ENCODE data around the gene HMCN1.
"Not testable (repeated sequence)": the region's sequence is repeated elsewhere in the genome, so short reads cannot be mapped to it uniquely, and the experiment has no call there.

HMCN1 gene

DNA sequence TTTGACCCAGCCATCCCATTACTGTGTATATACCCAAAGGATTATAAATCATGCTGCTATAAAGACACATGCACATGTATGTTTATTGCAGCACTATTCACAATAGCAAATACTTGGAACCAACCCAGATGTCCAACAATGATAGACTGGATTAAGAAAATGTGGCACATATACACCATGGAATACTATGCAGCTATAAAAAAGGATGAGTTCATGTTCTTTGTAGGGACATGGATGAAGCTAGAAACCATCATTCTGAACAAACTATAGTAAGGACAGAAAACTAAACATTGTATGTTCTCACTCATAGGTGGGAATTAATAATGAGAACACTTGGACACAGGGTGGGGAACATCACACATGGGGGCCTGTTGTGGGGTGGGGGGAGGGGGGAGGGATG is 477.4 kb downstream of the HMCN1 start:
- DNase-seq: not testable (repeated sequence)

DNA sequence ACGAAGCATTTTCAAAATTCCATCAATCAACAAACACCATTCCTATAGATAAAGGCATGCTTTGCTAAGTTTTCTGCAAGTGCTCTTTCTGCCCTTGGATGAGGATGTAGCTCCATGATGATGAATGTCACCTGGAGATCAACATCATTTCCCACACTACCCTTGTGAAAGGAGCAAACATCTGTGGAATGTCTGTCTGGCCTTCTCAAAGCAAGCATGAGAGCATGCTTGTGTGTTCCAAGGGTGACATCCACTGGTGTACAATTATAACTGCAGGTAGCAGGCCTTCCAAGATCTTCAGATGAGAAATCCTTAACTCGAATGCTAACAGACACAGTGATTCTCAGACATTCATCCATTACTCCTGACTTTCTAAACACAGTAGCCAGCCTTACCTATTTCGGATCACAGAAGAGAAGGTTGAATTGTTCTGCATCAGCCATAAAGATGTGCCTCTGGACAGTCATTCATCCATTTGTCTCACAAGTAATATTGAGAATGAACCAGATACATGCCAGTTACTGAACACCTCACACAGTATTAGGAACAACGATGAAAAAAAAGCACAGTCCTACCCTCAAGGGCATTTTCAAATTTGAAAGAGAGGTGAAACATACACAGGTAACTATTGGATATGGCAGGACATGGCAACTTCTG is 478.5 kb downstream of the HMCN1 start:
- peak; percentile 84 for DNase-seq

DNA sequence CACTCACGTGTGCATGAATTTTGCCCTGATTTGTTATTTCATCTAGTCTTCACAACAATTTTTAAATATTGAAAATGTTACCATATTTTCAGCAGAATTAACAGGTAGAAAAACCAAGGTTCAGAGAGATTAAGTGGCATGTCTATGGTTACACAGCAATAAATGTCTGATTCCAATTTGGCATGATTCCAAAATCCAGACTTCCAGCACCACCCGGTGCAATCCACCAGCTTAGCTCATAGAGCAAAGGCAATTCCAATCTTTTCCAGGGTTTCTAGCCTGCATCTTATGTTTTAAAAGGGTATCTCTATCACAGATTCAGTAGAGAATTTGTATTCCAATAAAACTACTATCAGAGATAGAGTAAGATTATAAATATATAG is 479.0 kb downstream of the HMCN1 start:
- no peak for DNase-seq

DNA sequence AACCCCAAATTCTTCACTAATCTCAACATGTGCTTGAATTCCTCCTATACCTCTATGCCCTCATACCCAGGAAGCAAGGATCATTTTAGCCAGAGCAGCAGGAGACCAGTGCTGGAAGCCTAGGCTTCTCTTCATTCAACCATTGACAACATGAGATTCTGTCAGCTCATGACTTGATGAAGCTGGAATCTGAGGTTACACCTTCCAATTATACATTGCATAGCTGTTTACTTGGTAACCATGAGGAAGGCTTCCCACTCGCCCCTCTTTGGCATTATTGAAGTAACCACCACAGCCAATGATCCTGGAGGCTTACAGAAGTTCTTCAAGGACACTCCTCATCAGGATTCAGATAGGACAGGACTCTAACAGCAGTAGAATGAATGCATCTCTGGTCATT is 480.6 kb downstream of the HMCN1 start:
- DNase-seq: no peak

DNA sequence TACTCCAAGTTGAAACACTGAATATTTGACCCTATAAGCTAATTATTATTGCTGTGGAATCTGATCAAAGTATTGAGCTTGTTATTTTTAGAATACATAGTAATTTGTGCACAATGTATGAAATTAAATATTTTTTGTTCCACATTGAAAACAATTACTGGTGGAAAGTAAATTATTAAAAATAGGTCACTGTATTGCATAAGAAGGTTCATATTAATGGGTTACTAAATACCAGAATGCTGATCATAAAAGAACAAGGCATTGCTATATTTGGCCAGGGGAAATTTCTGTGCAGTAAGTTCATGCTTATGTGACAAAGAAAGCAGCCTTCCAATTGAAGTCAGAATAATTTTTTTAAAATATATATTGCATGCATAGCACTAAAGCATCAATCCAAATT is 481.4 kb downstream of the HMCN1 start:
- no peak for DNase-seq

DNA sequence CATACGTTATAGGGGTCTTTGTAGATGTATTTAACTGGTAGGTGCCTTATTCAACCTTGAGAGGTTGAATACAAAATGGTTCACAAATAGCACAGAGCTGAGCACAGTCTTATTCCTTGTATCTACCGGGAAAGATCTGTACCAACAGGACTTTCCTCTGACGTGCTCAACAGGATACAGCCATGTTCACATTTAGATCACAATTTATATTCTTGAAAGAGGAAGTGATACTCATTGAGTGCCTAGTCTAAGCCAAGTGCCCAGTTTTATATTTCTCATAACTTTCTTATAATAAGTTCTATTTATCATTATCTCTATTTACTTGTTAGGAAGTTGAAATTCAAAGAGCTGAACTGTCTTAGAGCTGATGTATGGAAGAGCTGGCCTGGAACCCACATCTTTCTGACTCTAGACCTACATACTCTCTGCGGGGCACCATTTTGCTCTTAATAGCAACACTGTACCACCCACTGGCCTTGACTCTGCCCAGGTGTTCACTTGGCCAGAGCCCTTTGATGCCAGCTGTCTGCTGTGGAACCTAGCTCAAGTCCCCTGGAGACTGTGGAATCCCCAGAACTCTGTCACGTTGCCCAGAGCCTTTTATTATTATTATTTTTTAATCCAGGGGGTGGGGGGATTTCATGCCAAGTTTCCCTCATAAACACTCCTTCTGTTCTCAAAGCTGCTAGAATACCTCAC is 484.6 kb downstream of the HMCN1 start:
- no peak for DNase-seq

DNA sequence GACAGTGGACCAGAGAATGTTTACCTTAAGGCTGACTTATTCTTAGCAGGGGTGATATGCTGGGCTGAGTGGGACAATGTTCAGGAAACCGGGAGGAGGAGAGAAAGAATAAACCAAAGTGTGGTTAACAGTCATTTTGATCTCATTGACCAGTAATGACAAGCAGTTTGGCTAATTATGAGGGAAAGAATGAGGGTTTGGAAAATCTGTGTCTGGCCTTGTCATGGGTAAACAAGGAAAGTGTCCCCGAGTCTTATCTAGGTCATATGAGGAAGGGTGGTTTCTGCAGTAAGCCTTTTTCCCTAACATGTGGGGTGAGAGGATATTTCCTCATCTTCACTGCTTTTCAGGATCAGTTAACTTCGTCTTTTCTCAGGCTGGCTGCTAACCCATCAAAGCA is 485.9 kb downstream of the HMCN1 start:
- DNase-seq: no peak

DNA sequence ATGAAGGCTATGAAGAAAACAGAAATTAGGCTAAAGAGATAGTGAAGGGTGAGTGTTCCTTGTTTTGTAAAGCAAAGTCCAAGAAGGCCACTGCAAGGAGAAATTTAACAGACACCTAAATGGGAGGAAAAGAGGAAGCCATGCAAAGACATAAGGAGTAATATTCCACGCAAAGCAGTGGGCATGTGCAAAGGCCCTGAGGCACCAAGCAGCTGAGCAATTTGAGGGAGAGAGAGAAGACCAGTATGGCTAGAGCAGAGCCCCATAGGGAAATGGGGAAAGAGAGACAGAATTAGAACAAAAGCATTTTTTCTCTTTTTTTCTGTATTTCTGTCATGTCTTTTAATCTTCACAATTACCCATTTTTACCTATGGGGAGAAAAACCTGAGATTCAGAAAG is 486.7 kb downstream of the HMCN1 start:
- DNase-seq: no peak

DNA sequence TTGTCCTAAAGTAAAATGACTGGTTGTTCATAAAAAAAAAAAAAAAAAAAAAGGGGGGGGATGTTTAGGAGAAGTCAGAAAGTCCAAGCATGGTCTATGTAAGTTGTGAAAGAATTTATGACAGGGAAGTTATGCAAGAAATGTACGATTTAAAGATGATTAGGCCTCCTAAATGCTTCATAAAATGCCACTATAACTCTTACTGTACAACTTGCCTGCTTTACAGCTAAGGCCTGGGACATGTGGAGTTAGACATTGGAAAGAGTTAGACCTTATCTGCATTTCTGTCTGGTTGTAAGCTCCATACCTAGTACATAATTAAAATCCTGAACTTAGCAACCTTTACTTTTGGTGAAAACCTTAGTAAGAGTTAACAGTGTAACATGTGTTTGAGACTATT is 490.9 kb downstream of the HMCN1 start:
- peak; percentile 27 for DNase-seq

DNA sequence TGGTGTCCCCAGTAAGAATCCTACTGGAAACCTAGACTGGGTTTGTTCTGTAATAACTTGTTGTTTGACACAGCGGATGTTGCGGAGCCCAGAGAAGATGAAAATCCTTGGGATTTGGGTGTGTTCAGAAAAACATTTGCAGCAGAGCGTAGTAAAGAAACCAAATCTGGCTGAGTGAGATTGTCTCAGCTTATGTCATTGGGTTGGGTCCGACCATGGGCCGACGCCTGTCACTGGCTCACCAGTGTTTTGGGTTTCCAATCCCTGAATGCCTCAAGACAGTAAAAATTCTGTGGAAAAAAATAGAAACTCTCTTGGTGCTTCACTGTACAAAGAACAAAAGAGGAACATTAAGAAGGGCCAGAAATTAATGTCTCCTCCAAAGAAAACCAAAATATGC is 494.6 kb downstream of the HMCN1 start:
- DNase-seq: no peak

DNA sequence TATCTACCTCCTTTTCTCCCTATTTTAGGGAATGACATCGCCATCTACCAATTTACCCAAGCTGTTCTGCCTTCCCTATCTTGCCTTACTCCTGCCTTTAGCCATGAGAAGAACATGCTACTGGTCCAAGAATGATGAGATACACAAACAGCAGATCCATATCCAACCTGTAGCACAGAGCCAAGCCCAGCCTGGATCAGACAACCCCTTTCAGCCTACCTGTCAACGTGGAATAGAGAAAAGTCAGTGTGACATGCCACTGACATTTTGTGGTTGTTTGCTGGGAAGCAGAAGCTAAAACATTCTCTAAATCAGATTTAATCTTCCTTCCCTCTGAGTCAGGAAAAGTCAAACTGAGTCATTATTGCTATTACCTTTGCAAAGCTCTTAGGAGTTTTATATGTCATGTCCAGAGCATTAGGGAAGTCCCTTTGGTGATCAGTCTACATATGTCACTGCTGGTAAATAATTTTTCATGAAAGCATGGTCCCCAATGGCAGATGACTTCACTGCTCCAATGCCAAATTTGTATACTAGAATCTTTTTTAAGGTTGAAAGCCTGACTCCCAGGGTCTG is 497.8 kb downstream of the HMCN1 start:
- no peak for DNase-seq

DNA sequence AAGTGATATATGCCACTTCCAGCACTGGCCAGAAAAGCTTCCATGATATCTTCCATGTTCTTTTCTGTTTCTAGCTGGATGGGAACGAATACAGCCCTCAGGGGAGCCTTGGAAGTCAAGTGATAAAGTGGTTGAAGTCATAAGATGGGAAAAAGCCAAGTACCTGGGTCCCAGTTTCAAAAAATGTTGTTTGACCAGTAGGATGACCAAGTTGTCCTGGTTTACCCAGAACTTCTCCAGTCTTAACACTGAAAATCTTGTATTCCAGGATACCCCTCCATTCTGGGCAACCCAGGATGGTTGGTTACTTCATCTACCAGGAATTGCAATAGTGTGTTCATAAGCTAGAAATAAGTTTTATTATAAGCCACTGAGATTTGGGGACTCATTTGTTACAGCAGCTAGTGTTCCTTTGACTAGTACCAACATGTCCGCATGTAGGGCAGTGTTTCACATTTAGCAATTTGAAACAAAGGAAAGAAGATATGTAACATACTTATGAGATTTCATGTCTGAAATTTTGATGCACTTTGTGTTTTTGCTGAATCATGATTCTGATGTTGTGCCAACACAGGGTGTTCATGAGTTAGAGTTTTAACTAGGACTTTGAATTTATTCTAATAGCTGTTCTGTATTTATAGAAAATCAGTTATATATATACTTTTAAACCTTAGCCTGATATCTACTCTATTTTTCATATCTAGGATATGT is 500.9 kb downstream of the HMCN1 start:
- DNase-seq: no peak

DNA sequence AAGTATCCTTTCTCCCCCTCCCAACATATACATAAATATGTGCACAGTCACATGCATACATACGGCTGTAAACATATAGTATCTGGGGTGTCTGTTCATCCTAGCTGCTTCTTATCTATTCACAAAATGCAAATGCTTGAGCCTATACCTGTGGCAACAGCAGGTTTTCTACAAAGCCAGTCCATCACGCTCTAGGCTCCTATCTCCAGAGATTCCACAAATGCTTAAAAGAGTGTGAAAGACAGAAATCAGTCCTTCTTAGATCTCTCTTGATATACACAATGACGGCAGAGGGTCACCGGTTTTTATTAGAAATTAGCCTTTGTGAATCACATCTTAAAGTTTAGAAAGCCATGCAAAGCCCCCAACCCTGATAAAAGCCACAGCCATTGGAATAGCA is 501.5 kb downstream of the HMCN1 start:
- no peak for DNase-seq

DNA sequence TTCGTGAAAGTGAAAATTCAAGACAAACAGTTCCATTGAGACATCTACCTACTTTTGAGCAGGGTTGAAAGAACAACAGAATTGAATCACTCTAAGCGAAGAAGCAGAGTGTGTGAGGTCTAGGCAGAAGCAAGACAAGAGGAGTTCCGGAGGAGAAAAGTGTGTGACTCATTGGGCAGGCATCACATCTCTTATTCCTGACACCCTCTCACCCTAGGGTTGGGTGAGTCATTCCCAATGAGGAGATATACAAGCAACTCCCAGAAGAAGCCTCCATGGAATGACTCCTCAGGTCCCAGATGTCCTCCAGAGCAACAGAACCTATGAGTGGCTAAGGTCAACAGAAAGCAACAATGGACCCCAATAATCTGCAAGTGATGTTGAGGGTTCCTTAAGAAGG is 502.7 kb downstream of the HMCN1 start:
- peak; percentile 97 for DNase-seq

DNA sequence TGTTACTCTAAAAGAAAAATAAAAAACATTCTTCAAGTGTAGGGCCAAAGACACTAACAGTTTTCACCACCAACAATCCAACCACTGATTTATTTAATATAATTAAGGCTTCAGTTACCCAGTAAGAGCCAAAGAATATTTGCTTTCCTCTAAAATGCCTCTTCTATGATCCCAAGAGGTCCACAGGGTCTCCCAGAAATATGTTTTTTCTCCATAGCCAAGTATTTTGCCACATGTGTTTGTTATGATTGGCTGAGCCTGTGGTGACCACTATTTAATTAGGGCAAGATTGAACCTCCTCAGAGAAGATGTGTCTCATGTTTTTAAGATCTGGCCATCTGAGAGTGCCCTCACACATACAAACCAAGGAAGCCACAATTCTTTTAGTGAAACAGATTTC is 505.0 kb downstream of the HMCN1 start:
- peak; percentile 36 for DNase-seq

DNA sequence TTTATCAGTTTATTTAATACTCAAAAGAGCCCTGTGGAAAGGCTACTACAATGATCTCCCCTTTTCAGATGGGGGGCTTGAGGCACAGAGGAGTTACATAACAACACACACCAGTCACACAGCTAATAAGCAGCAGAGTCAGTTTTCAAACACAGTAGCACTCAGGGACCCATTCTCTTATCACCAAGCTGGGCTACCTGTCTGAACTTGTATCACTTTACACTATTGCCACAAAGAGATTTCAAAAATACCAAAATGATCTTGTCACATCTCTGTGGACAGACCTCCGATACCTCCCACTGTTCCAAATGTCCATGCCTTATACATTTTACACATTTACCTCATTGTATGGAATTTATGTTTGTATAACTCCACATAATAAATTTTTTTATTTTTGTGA is 506.2 kb downstream of the HMCN1 start:
- no peak for DNase-seq
